ENCODE measurements around the gene INSL3.

INSL3 gene

DNA sequence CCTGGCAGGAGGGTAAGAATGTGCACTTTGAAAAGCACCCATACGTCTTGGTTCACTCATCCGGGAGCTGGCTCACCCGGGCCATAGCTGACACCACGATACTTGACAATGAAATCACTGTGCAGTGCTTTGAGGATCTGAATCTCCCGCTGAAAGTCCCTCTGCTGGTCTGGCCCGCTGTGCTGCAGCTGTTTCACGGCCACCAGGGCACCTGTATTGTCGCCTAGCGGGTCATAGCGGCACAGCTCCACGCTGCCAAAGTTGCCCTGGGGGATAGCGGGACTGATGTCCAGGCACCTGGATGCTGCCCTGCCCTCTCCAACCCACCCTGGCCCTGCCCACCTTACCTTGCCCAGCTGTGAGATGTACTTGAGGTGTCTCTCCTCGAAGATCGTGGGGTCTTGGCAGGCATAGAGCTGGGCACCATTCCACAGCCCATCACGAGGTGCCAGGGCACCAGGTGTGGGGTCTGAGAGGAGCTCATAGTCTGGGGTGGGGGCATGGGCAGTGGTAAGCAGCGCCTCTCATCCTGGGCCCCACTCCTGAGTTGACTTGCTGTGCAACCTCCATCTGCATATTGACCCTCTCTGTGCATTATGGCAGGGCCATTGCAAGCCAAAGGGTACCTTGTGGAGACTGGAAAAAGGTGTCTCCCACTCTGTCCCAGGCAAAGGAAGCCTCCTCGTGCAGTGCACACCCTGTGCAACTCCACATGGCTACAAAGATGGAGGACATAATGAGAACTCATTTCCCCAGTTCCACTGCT is 11.3 kb upstream of the INSL3 start:
- Histone ChIP-seq H3K4me3 (ENCODE audit: extremely low read depth, insufficient read depth, low read length, poor library complexity, severe bottlenecking) (no peak overlapping the region), H3K36me3 (ENCODE audit: control insufficient read depth, insufficient read depth, low read length) (no peaks in the 10 kb centered on the region), H3K4me1 (ENCODE audit: control insufficient read depth, insufficient read depth, low read length, poor library complexity, severe bottlenecking) (no peaks in the 10 kb centered on the region), H3K9me3 (ENCODE audit: control insufficient read depth, low read length) (no peaks in the 10 kb centered on the region), H3K27ac (ENCODE audit: low read depth, low read length, severe bottlenecking) (no peak overlapping the region)
- WGBS, 2 experiments (ENCODE audit: insufficient coverage in 2 of 2), result 94 to 95% methylated on average over 14 to 15 of the region's 17 CpGs

DNA sequence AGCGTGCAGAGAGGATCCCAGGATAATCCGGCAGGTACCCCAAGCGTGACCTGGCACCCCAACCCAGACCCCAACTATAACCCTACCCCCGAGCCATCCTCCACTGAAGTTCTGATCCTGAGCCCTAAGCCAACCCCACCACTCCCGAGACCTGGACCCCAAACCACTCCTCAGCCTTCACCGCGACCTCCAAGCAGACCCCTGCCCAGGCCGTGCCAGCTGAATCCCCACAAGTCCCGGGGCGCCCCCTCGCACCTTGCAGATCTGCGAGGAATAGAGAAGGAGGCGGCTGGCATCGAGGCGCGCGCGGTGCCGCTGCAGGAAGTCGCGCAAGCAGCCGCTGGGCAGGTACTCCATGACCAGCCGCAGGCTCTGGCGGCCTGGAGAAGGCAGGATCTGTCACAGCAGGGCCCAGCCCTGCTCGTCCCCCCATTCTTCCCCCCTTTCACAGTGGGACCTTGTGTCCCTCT is 10.1 kb upstream of the INSL3 start:
- H3K4me1 ChIP-seq (ENCODE audit: control insufficient read depth, insufficient read depth, low read length, poor library complexity, severe bottlenecking), result no peaks in the 10 kb centered on the region
- no peaks in the 10 kb centered on the region for H3K9me3 ChIP-seq (ENCODE audit: control insufficient read depth, low read length)
- WGBS, 2 experiments (ENCODE audit: insufficient coverage in 2 of 2), result 91 to 94% methylated on average over 22 of the region's 25 CpGs
- H3K36me3 ChIP-seq (ENCODE audit: control insufficient read depth, insufficient read depth, low read length), result no peaks in the 10 kb centered on the region
- no peak overlapping the region for H3K4me3 ChIP-seq (ENCODE audit: extremely low read depth, insufficient read depth, low read length, poor library complexity, severe bottlenecking)
- no peak overlapping the region for H3K27ac ChIP-seq (ENCODE audit: low read depth, low read length, severe bottlenecking)

DNA sequence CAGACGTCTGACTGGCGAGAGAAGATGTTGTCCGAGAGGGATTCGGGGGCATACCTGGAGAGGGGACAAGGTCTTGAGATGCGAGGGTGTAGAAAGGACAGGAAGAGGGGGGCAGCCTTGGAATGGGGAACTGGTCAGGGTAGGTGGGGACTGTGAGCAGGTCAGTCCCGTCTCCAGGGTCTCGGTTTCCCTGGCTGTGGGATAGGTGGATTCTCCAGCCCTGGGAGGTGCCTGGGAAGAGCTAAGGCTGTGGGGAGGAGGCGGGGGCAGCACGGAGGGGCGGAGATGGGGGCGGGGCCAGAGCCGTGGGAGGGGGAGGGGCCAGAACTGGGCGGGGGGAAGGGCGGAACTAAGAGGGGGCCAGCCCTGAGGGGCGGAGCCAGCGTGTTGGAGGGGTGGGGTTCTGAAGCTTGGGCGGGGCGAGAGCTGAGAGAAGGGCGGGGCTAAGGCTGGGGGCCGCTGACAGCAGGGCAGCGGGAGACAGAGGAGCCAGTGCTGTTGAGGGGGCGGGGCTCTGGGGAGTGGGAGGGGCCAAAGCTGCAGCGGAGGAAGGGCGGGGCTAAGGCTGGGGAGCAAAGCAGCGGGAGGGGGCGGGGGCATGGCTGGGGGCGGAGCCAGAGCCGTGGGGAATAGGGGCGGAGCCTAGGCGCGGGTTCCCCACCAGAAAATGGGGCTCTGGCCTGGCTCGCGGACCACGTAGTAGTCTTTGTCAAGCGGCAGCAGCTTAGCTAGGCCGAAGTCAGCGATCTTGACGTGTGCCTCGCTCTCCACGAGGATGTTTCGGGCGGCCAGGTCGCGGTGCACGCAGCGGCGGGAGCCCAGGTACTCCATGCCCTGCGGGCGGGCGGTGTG is 9.5 kb upstream of the INSL3 start:
- Histone ChIP-seq H3K4me1 (ENCODE audit: control insufficient read depth, insufficient read depth, low read length, poor library complexity, severe bottlenecking) (no peaks in the 10 kb centered on the region), H3K27ac (ENCODE audit: low read depth, low read length, severe bottlenecking) (peak overlapping the region; percentile 49), H3K9me3 (ENCODE audit: control insufficient read depth, low read length) (no peaks in the 10 kb centered on the region), H3K4me3 (ENCODE audit: extremely low read depth, insufficient read depth, low read length, poor library complexity, severe bottlenecking) (peak overlapping the region; percentile 30), H3K36me3 (ENCODE audit: control insufficient read depth, insufficient read depth, low read length) (no peaks in the 10 kb centered on the region)
- 40 to 50% methylated on average over 35 to 43 of the region's 50 CpGs for whole genome bisulfite sequencing, 2 experiments (ENCODE audit: insufficient coverage in 2 of 2)

DNA sequence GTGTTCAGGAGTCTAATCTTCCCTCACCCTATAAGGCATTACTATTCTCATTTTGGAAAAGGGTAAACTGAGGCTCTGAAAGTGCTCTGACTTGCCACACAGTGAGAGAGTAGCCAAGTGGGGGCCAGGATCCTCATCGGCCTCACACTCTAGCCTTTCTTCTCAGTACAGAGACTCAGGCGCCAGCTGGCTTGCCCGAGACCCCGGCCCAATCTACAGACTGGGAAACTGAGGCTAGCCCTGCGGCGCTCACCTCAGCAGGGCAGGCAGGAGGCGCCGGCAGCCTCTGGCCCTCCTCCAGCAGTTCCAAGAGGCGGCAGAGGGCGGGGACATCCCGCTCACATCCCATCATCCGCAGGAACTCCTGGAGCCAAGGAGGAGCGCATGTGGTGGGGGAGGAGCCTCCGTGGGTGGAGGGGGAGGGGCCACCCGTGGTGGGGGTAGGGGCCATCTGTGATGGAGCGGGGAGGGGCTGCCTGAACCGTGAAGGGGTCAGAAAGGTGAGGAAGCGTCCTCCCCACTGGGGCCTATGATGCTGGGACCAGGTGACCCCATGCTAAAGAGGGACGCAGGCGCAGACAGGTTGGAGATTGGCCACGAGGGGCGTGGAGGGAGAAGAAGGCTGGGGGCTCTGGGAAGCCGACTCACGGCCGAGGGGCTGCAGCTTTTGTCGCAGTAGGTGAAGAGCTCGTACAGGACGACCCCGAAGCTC is 8.7 kb upstream of the INSL3 start:
- H3K4me3 ChIP-seq (ENCODE audit: extremely low read depth, insufficient read depth, low read length, poor library complexity, severe bottlenecking), result peak overlapping the region; percentile 30
- H3K36me3 ChIP-seq (ENCODE audit: control insufficient read depth, insufficient read depth, low read length), result no peaks in the 10 kb centered on the region
- H3K9me3 ChIP-seq (ENCODE audit: control insufficient read depth, low read length), result no peaks in the 10 kb centered on the region
- H3K4me1 ChIP-seq (ENCODE audit: control insufficient read depth, insufficient read depth, low read length, poor library complexity, severe bottlenecking), result no peaks in the 10 kb centered on the region
- 9 to 15% methylated on average over 10 to 23 of the region's 29 CpGs for WGBS, 2 experiments (ENCODE audit: insufficient coverage in 2 of 2)
- peak overlapping the region; percentile 49 for H3K27ac ChIP-seq (ENCODE audit: low read depth, low read length, severe bottlenecking)

DNA sequence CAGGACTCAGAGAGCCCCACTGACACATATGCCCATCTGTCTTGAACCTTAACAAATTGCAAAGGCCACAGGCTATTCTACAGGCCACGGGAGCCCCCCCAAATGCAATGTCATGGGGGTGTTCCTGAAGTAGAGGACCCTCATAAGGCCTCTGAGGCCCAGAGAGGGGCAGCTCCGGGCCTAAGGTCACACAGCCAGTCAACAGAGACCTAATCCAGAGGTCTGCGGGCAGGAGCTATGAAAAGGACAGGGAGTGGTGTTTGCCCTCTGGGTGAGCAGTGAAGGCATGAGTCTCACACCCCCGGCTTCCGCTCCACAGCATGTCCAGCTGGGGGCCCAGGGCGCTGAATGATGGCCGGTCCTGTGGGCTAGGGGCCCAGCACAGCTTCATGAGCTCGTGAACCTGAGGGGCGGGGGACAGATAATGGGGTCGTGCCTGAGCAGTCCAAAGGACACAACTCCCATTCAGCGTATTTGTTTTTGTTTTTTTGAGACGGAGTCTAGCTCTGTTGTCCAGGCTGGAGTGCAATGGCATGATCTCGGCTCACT is 5.3 kb upstream of the INSL3 start:
- Histone ChIP-seq H3K36me3 (ENCODE audit: control insufficient read depth, insufficient read depth, low read length) (no peaks in the 10 kb centered on the region), H3K9me3 (ENCODE audit: control insufficient read depth, low read length) (no peaks in the 10 kb centered on the region), H3K4me3 (ENCODE audit: extremely low read depth, insufficient read depth, low read length, poor library complexity, severe bottlenecking) (no peak overlapping the region), H3K27ac (ENCODE audit: low read depth, low read length, severe bottlenecking) (no peak overlapping the region), H3K4me1 (ENCODE audit: control insufficient read depth, insufficient read depth, low read length, poor library complexity, severe bottlenecking) (no peaks in the 10 kb centered on the region)
- WGBS, 2 experiments (ENCODE audit: insufficient coverage in 2 of 2), result 91% methylated on average over 12 to 13 of the region's 13 CpGs

DNA sequence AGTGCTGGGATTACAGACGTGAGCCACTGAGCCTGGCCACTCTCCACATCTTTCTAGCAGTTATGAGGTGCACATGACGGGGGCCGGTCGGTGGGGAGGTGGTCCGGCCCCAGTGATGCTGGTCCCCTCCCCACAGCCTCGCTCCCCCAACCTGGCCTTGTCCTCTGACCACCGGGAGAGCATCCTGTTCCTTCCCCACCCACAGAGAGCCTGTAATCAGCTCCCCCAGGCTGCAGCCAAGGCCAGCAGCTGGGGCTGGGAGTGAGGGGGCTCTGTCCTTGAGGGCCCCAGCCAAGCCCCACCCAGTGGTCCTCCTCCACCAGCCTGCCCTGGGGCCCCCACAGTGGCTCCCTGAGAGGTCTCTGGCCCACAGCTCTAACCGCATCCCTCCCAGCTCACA is 3.0 kb upstream of the INSL3 start:
- Histone ChIP-seq H3K27ac (ENCODE audit: low read depth, low read length, severe bottlenecking) (no peak overlapping the region), H3K4me3 (ENCODE audit: extremely low read depth, insufficient read depth, low read length, poor library complexity, severe bottlenecking) (no peak overlapping the region), H3K36me3 (ENCODE audit: control insufficient read depth, insufficient read depth, low read length) (no peaks in the 10 kb centered on the region), H3K9me3 (ENCODE audit: control insufficient read depth, low read length) (no peaks in the 10 kb centered on the region), H3K4me1 (ENCODE audit: control insufficient read depth, insufficient read depth, low read length, poor library complexity, severe bottlenecking) (no peaks in the 10 kb centered on the region)
- WGBS, 2 experiments (ENCODE audit: insufficient coverage in 2 of 2), result 72 to 80% methylated on average over 6 of the region's 8 CpGs

DNA sequence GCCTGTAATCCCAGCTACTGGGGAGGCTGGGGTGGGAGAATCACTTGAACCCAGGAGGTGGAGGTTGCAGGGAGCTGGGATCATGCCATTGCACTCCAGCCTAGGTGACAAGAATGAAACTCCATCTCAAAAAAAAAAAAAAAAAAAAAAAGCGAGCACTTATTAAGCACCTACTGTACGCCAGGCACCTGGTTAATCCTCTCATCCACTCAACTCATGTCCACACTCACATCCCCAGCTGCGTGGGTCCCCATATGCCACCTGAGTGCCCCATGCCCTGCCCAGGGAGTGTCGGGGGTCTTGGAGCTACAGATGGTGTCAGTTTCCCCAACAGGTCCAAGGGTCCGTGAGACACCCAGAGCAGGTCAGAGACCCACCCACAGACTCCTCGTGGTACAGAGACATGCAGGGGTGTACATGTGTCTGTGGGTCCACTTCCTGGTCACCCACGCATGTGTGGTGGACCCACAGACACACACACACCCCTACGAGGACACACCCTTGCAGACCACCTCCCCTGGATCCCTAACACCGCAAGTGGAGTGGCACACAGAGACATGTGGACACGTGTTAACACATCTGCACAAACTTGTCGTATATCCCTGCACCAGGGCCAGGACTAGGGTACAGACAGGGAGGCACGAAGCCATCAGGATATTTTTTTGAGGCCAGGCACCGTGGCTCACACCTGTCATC is 3.5 kb downstream of the INSL3 start:
- WGBS, 2 experiments (ENCODE audit: insufficient coverage in 2 of 2), result 86 to 87% methylated on average over 12 of the region's 13 CpGs
- no peaks in the 10 kb centered on the region for H3K9me3 ChIP-seq (ENCODE audit: control insufficient read depth, low read length)
- no peak overlapping the region for H3K4me3 ChIP-seq (ENCODE audit: extremely low read depth, insufficient read depth, low read length, poor library complexity, severe bottlenecking)
- H3K36me3 ChIP-seq (ENCODE audit: control insufficient read depth, insufficient read depth, low read length), result no peaks in the 10 kb centered on the region
- no peak overlapping the region for H3K27ac ChIP-seq (ENCODE audit: low read depth, low read length, severe bottlenecking)
- no peaks in the 10 kb centered on the region for H3K4me1 ChIP-seq (ENCODE audit: control insufficient read depth, insufficient read depth, low read length, poor library complexity, severe bottlenecking)

DNA sequence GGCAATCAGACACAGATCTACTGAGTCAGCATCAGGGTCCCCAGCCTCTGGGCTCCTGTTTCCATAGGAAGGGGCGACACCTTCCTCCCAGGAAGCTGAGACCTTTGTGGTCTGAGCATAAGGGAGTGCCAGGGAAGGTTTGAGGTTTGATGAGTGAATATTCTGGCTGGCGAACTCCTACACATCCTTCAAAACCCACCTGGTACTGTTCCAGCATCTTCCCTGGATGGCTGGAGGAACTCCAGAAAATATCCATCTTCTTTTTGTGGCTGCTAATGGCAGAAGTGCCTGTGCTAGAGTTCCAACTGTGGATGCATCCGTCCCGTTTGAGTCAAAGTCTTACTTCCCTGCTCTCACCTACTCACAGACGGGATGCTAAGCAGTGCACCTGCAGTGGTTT is 9.2 kb downstream of the INSL3 start:
- H3K4me3 ChIP-seq (ENCODE audit: extremely low read depth, insufficient read depth, low read length, poor library complexity, severe bottlenecking), result no peak overlapping the region
- WGBS, 2 experiments (ENCODE audit: insufficient coverage in 2 of 2), result 72 to 92% methylated on average over 3 to 4 of the region's 5 CpGs
- no peaks in the 10 kb centered on the region for H3K4me1 ChIP-seq (ENCODE audit: control insufficient read depth, insufficient read depth, low read length, poor library complexity, severe bottlenecking)
- H3K27ac ChIP-seq (ENCODE audit: low read depth, low read length, severe bottlenecking), result no peak overlapping the region
- no peaks in the 10 kb centered on the region for H3K9me3 ChIP-seq (ENCODE audit: control insufficient read depth, low read length)
- no peaks in the 10 kb centered on the region for H3K36me3 ChIP-seq (ENCODE audit: control insufficient read depth, insufficient read depth, low read length)

DNA sequence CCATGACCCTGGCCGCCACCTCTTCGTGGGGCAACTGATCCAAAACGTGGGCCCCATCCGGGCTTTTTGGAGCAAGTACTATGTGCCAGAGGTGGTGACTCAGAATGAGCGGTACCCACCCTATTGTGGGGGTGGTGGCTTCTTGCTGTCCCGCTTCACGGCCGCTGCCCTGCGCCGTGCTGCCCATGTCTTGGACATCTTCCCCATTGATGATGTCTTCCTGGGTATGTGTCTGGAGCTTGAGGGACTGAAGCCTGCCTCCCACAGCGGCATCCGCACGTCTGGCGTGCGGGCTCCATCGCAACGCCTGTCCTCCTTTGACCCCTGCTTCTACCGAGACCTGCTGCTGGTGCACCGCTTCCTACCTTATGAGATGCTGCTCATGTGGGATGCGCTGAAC is 9.6 kb downstream of the INSL3 start:
- no peak overlapping the region for H3K4me3 ChIP-seq (ENCODE audit: extremely low read depth, insufficient read depth, low read length, poor library complexity, severe bottlenecking)
- no peaks in the 10 kb centered on the region for H3K36me3 ChIP-seq (ENCODE audit: control insufficient read depth, insufficient read depth, low read length)
- WGBS, 2 experiments (ENCODE audit: insufficient coverage in 2 of 2), result 91 to 93% methylated on average over 20 of the region's 20 CpGs
- H3K9me3 ChIP-seq (ENCODE audit: control insufficient read depth, low read length), result no peaks in the 10 kb centered on the region
- no peak overlapping the region for H3K27ac ChIP-seq (ENCODE audit: low read depth, low read length, severe bottlenecking)
- no peaks in the 10 kb centered on the region for H3K4me1 ChIP-seq (ENCODE audit: control insufficient read depth, insufficient read depth, low read length, poor library complexity, severe bottlenecking)

DNA sequence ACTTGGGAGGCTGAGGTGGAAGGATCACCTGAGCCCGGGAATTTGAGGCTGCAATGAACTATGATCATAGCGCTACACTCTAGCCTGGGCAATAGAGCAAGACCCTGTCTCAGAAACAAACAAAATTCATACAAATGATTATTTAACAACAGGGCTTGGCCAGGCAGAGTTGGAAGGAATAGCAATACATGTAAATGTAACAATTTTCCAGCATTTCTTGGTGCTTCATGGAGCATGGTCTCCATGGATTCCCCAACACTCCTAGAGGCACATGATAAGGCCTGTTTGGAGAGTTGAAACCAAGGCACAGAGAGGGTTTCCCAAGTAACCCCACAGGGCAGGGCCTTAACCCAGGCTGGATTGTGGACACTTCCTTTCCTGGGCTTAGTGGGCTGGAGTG is 10.2 kb downstream of the INSL3 start:
- WGBS, 2 experiments (ENCODE audit: insufficient coverage in 2 of 2), result 100% methylated on average over 1 of the region's 2 CpGs; no CpG with 5 or more reads in 1 of the 2 experiments
- no peaks in the 10 kb centered on the region for H3K9me3 ChIP-seq (ENCODE audit: control insufficient read depth, low read length)
- H3K4me3 ChIP-seq (ENCODE audit: extremely low read depth, insufficient read depth, low read length, poor library complexity, severe bottlenecking), result no peak overlapping the region
- no peak overlapping the region for H3K27ac ChIP-seq (ENCODE audit: low read depth, low read length, severe bottlenecking)
- H3K36me3 ChIP-seq (ENCODE audit: control insufficient read depth, insufficient read depth, low read length), result no peaks in the 10 kb centered on the region
- H3K4me1 ChIP-seq (ENCODE audit: control insufficient read depth, insufficient read depth, low read length, poor library complexity, severe bottlenecking), result no peaks in the 10 kb centered on the region
